Aorta (tissue), 5 donors: ENCODE measurements around the gene LARP1B. TPM values are rescaled to one million over a fixed set of nuclear protein-coding genes. Genes with fewer than 3 reads are reported as not detected.
"Not testable (repeated sequence)": the region's sequence is repeated elsewhere in the genome, so short reads cannot be mapped to it uniquely, and the experiment has no call there.

Experiments
- ATAC-seq: fragments of 200-7000 bp; cut with Tn5 transposase; one replicate; pipeline ENCODE4 v1.9.1; 2022; ENCODE audit warnings: moderate library complexity; ENCODE audit not compliant: low FRiP score
- DNase-seq, 2 donors: peaks; one replicate each; pipeline ENCODE4 v3.0.0-alpha.2; 2020
- H3K27ac ChIP-seq, 2 donors: one replicate each; pipeline ENCODE4 v1.5.1; 2013; ENCODE audit warnings: low read length in 2 of 2, mild to moderate bottlenecking in 2 of 2, moderate library complexity in 2 of 2, control low read depth in 1 of 2, inconsistent platforms in 1 of 2, low read depth in 1 of 2
- H3K27me3 ChIP-seq, 2 donors: one replicate each; pipeline ENCODE4 v1.6.1; 2013; ENCODE audit warnings: control low read depth in 1 of 2, low read length in 1 of 2, mild to moderate bottlenecking in 1 of 2, moderate library complexity in 1 of 2; ENCODE audit not compliant: insufficient read depth in 2 of 2, control insufficient read depth in 1 of 2
- H3K36me3 ChIP-seq, 2 donors: one replicate each; pipeline ENCODE4 v1.6.1; 2013; ENCODE audit warnings: control low read depth in 1 of 2, low read length in 1 of 2, mild to moderate bottlenecking in 1 of 2; ENCODE audit not compliant: insufficient read depth in 2 of 2, control insufficient read depth in 1 of 2
- H3K4me1 ChIP-seq, 2 donors: one replicate each; pipeline ENCODE4 v1.6.1; 2013; ENCODE audit warnings: low read length in 2 of 2, control low read depth in 1 of 2, mild to moderate bottlenecking in 1 of 2, moderate library complexity in 1 of 2; ENCODE audit not compliant: insufficient read depth in 2 of 2, control insufficient read depth in 1 of 2
- H3K4me3 ChIP-seq, 2 donors: one replicate each; pipeline ENCODE4 v1.5.1; 2013; ENCODE audit warnings: low read length in 2 of 2, control low read depth in 1 of 2, mild to moderate bottlenecking in 1 of 2
- H3K9me3 ChIP-seq: one replicate; pipeline ENCODE4 v1.6.1; 2013; ENCODE audit warnings: mild to moderate bottlenecking, low read length; ENCODE audit not compliant: control insufficient read depth
- WGBS, 2 donors: extraction: QIAGEN DNeasy Blood & Tissue Kit; methylation state at CpG; one replicate each; pipeline ENCODE4 v1.1.7; 2013; 5-methylcytosine and 5-hydroxymethylcytosine counted together
- intact Hi-C, 2 donors: fragments of 100-400 bp; cut with DNase I; formaldehyde crosslinking; loops; one replicate each; pipeline versions ENCODE4 v1.14.2 to v1.15.0; 2022
- polyA plus RNA-seq, 2 donors: library from polyadenylated mRNA; stranded (reverse); fragments of 200-250 nt; gene quantifications; one replicate each; pipeline ENCODE4 v1.2.3, GENCODE V29; 2013
- total RNA-seq, 2 donors: library from RNA; stranded (reverse); fragmentation: NEBNext Ultra II Directional; extraction: Animal tissue kit (Norgen Biotek cat#: 25700); gene quantifications; one replicate each; pipeline ENCODE4 v1.2.1, GENCODE V29; 2021
- donor health status: healthy with polysubstance abuse.
- donor health status: Bipolar disorder and iron deficiency.
- donor health status: DM: no; HTN: no; CAD: no.
- donor health status: DM: no; HTN: no; CAD: no.
- donor health status: DM: yes; HTN: yes; CAD: no.

The LARP1B gene
- total and polyA plus RNA-seq, 4 donors = 14.1 to 23.9 (median 18.3) TPM

DNA sequence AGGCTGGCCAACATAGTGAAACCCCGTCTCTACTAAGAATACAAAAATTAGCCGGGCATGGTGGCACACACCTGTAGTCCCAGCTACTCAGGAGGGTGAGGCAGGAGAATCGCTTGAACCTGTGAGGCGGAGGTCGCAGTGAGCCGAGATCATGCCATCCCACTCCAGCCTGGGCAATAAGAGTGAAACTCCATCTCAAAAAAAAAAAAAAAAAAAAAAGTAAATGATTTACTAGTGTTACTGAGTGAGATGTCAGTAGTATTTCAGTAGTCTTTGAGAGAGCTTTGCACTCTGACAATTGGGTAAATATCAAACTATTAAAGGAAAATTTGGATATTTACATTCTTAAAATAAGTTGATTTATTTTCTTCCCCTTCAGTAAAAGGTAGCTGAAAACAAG is 34.2 kb downstream of the LARP1B start:
- H3K27ac ChIP-seq, DNase-seq, H3K9me3 ChIP-seq, H3K4me1 ChIP-seq, H3K27me3 ChIP-seq, ATAC-seq, intact Hi-C loops, H3K4me3 ChIP-seq, H3K36me3 ChIP-seq: not testable (repeated sequence)
- 95 to 98% methylated on average over 6 of the region's 6 CpGs for WGBS, 2 donors

DNA sequence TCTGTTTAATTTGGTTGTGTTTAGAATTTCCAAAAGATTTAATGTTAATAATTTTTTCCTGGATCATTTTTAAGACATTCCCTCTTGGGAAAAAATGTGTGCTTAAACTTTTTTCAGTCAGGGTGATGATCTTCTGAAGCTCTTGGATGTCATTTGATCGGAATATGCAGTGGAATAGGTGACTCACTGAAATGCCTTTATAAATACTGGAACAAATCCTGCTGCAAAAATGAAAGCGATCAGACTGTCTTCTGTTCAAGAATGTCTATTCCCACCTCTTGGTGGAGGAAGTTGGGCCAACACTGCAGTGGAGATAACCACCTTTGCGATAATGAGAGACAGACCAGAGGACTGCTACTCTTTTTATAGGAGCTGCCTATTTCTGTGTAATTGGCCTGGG is 46.7 kb downstream of the LARP1B start:
- intact Hi-C loops = no loop called here
- H3K27ac ChIP-seq = no peak overlapping the region
- 91 to 96% methylated on average over 3 of the region's 3 CpGs for WGBS, 2 donors
- no peaks in the 10 kb centered on the region for H3K27me3 ChIP-seq
- no peak overlapping the region for H3K4me3 ChIP-seq
- DNase-seq (no peak), ATAC-seq (no peak)
- H3K36me3 ChIP-seq = peaks cover 0 to 3% of the 10 kb centered on the region in 2 donors
- no peaks in the 10 kb centered on the region for H3K9me3 ChIP-seq
- H3K4me1 ChIP-seq = no peaks in the 10 kb centered on the region

DNA sequence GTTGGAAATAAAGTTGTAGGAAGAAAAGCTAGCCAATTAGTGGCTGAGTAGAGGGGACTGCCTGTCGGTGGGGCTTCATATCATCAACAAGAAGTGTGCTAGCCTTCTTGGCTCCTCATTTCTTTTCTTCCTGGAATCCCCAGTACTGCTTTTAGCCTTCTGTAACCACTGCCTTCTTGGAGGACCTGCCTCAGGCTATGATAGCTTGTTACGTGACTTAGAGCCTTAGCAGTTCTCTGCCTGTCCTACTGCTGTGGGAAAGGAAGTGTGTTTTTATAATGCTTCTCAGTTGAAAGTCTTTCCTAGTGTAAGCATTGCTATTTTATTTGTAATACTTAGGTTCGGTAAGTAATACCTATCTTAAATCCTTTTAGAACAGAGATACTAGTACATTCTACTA is 61.9 kb downstream of the LARP1B start:
- Histone ChIP-seq H3K4me3 (no peak overlapping the region), H3K27ac (no peak overlapping the region), H3K27me3 (no peaks in the 10 kb centered on the region), H3K4me1 (no peaks in the 10 kb centered on the region), H3K9me3 (no peaks in the 10 kb centered on the region), H3K36me3 (no peaks in the 10 kb centered on the region)
- ATAC-seq (no peak), DNase-seq (no peak)
- intact Hi-C loops = no loop called here
- WGBS, 2 donors = 91 to 92% methylated on average over 3 of the region's 3 CpGs

DNA sequence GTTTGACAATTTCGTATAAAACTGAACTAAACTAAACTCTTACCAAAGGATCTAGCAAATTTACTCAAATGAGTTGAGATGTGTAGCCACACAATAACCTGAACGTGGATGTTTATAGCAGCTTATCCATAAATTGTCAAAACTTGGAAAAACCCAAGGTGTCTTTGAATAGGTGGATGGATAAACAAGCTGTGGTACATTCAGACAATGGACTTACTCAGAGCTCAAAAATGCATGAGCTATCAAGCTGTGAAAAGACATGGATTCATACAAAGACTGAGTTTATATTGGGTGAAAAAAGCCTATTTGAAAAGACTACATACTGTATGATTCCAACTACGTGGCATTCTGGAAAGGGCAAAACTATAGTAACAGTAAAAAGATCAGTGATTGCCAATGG is 69.5 kb downstream of the LARP1B start:
- ATAC-seq = no peak
- no peak overlapping the region for H3K27ac ChIP-seq
- WGBS, 2 donors = 92 to 95% methylated on average over 3 of the region's 3 CpGs
- no peaks in the 10 kb centered on the region for H3K4me1 ChIP-seq
- intact Hi-C loops = no loop called here
- no peaks in the 10 kb centered on the region for H3K36me3 ChIP-seq
- no peaks in the 10 kb centered on the region for H3K27me3 ChIP-seq
- no peaks in the 10 kb centered on the region for H3K9me3 ChIP-seq
- no peak overlapping the region for H3K4me3 ChIP-seq
- no peak for DNase-seq

DNA sequence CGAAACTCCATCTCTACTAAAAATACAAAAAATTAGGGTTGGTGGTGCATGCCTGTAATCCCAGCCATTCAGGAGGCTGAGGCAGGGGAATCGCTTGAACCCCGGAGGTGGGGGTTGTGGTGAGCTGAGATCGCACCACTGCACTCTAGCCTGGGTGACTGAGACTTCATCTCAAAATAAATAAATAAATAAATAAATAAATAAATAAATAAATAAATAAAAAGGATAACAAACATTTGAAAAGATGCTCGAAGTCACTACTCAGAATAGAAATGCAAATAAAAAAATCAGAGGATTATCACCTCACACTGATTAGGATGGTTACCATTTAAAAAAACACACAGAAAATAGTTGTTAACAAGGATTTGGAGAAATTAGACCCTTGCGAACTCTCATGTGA is 73.8 kb downstream of the LARP1B start:
- 98 to 100% methylated on average over 6 of the region's 6 CpGs for WGBS, 2 donors
- Histone ChIP-seq H3K4me3 (no peak overlapping the region), H3K36me3 (no peaks in the 10 kb centered on the region), H3K4me1 (no peaks in the 10 kb centered on the region), H3K27ac (no peak overlapping the region), H3K9me3 (no peaks in the 10 kb centered on the region), H3K27me3 (no peaks in the 10 kb centered on the region)
- DNase-seq (no peak), ATAC-seq (no peak)
- intact Hi-C loops = no loop called here

DNA sequence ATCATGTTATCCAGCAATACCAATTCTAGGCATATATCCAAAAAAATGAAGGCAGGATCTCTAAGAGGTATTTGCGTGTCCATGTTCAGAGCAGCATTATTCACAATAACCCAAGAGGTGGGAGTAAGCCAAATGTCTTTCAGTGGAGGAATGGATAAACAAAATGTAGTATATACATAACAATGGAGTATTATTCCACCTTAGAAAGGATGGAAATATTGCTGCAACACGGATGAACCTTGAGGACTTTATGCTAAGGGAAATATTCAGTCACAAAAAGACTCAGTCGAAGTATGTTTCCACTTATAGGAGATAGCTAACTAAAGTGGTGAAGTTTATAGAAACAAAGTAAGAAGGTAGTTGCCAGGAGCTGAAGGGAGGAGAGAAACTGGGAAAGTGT is 74.3 kb downstream of the LARP1B start:
- Histone ChIP-seq H3K27ac (no peak overlapping the region), H3K36me3 (no peaks in the 10 kb centered on the region), H3K4me1 (no peaks in the 10 kb centered on the region), H3K27me3 (no peaks in the 10 kb centered on the region), H3K4me3 (no peak overlapping the region), H3K9me3 (no peaks in the 10 kb centered on the region)
- no peak for DNase-seq
- no peak for ATAC-seq
- 91% methylated on average over 3 of the region's 3 CpGs for WGBS, 2 donors
- intact Hi-C loops = no loop called here

DNA sequence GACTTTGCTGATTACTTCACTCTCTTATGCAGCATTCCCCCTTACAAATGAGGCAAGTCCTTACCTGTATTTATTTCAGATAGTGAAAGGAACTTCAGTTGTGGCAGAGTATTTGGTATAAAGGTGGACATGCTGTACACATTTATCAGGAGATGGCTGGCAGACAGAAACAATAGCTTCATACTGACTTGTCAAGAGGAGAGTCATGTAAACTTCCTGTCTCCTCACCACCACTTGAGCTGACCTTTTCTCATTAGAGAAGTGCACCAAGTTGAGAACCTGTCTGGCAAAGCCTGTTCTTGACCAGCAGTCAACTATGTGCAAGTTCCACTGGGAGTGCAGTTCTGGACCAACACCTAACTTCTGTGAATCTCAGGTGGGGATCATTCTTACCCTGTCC is 80.8 kb downstream of the LARP1B start:
- Histone ChIP-seq H3K4me3 (no peak overlapping the region), H3K9me3 (peaks cover 2% of the 10 kb centered on the region), H3K27ac (no peak overlapping the region), H3K27me3 (no peaks in the 10 kb centered on the region), H3K4me1 (no peaks in the 10 kb centered on the region), H3K36me3 (no peaks in the 10 kb centered on the region)
- no peak for ATAC-seq
- intact Hi-C loops = no loop called here
- DNase-seq = no peak

DNA sequence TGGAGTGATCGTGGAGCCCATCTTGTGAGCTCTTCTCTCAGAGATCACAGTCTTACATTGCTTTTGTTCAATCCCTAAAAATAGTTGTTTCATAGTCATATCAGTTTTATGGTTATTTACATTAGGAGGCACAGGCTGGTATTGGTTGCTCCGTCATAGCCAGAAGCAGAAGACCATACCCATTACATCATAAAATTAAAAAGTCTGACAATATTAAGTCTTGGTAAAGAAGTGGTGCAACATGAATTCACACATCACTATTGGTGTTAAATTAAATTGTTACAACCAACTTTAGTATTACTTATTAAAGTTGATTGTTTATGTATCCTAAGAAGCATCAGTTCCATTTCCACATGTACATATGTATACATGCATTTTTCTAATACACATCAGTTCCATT is 84.6 kb downstream of the LARP1B start:
- no peak for ATAC-seq
- DNase-seq = no peak
- H3K27me3 ChIP-seq = no peaks in the 10 kb centered on the region
- no peaks in the 10 kb centered on the region for H3K36me3 ChIP-seq
- H3K27ac ChIP-seq = no peak overlapping the region
- H3K4me1 ChIP-seq = no peaks in the 10 kb centered on the region
- intact Hi-C loops = no loop called here
- 96 to 98% methylated on average over 2 of the region's 2 CpGs for WGBS, 2 donors
- H3K9me3 ChIP-seq = peaks cover 2% of the 10 kb centered on the region
- no peak overlapping the region for H3K4me3 ChIP-seq

DNA sequence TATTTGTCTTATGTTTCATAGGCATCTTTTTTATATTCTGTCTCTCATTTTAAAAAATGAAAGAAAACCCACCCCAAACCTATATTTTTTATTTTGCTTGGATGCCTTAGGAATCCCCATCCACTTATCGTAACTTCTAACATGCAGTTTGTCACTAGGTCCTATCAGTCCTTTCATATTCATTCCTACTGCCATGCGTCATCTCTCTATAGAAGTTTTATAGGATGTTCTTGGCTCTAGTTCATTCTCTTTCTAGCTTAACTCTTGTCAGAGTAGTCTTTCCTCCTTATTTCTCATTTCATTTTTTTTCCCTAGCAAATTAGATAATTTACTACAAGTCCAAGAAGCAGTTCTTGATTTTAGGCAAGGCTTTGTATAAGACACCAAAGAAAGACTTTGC is 92.7 kb downstream of the LARP1B start:
- no peak for DNase-seq
- no peaks in the 10 kb centered on the region for H3K4me1 ChIP-seq
- no peaks in the 10 kb centered on the region for H3K9me3 ChIP-seq
- H3K36me3 ChIP-seq = peaks cover 0 to 4% of the 10 kb centered on the region in 2 donors
- H3K4me3 ChIP-seq = no peak overlapping the region
- intact Hi-C loops = no loop called here
- WGBS, 2 donors = 66 to 79% methylated on average over 2 of the region's 2 CpGs
- no peaks in the 10 kb centered on the region for H3K27me3 ChIP-seq
- no peak overlapping the region for H3K27ac ChIP-seq
- ATAC-seq = no peak
